Measurements from ENCODE around the gene EHBP1. TPM values are rescaled to one million over a fixed set of nuclear protein-coding genes. Genes with fewer than 3 reads are reported as not detected.
A peak's percentile ranks its signal among the peaks of the same experiment; 100 is the strongest.

The EHBP1 gene
- total RNA-seq, 3 donors from 2014 or later (not counting 1 experiment from before 2014, with no cell fraction given), result 22.4 to 33.4 (median 28.3) TPM

DNA sequence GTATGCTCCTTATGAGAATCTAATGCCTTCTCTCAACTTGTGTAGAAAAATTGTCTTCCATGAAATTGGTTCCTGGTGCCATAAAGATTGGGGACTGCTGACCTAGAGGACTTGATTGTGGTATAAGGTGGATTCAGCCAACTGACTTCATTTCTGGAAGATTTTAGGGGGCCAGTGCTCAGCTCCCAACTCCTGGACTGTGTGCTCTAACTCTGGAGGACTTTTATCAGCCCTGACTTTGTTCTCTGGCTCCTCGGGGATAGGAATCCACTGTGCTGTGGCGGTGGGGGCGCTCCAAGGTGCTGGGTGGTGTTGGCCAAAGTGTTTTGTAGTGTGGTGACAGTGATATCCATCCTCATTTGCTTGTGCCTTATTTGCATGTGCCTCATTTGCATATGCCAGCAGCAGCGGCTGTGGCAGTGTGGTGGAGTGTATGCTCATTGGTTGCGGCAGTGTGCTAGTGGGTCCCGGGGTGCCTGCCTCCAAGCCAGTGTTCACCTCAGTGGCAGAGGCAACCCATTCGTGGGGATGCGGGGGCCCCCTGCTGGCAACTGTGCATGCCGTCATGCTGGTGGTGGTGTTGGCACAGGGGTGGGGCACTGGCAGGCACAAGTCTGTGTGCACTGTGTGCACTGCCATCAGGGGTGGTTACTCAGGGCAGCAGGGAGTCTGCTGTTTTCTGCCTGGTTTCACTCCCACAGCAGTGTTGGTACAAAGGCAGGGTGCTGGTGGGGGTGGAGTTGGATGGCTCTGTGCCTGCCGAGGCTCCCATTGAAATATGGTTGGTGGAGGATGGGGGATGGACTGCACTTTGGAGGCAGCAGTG, 19.6 kb downstream of the EHBP1 start:
- Mint-ChIP-seq H3K36me3 (peaks cover 16% of the 10 kb centered on the region), H3K4me3 (no peak overlapping the region), H3K27ac (no peak overlapping the region), H3K27me3 (ENCODE audit: low read depth in 2 of 2) (no peaks in the 10 kb centered on the region), H3K9me3 (peaks cover 0 to 8% of the 10 kb centered on the region in 2 donors), H3K4me1 (peaks cover 19 to 45% of the 10 kb centered on the region in 2 donors)
- Histone ChIP-seq H3K27ac (ENCODE audit: low read length) (no peak overlapping the region), H3K27me3 (ENCODE audit: control insufficient read depth, insufficient read depth, low read length) (no peaks in the 10 kb centered on the region), H3K36me3 (ENCODE audit: control insufficient read depth, insufficient read depth, low read length) (no peaks in the 10 kb centered on the region), H3K4me3 (ENCODE audit: low read length) (no peak overlapping the region), H3K9me3 (ENCODE audit: control insufficient read depth, insufficient read depth, low read length) (no peaks in the 10 kb centered on the region), H3K4me1 (ENCODE audit: control insufficient read depth, insufficient read depth, low read length) (no peaks in the 10 kb centered on the region)
- DNase-seq (peak in 1 of 2 donors; percentile 41), ATAC-seq (peak in 2 of 3 donors; percentile 39 to 41)
- 94% methylated on average over 10 of the region's 10 CpGs for WGBS (ENCODE audit: insufficient coverage)
- TF ChIP-seq, protein P1, sequence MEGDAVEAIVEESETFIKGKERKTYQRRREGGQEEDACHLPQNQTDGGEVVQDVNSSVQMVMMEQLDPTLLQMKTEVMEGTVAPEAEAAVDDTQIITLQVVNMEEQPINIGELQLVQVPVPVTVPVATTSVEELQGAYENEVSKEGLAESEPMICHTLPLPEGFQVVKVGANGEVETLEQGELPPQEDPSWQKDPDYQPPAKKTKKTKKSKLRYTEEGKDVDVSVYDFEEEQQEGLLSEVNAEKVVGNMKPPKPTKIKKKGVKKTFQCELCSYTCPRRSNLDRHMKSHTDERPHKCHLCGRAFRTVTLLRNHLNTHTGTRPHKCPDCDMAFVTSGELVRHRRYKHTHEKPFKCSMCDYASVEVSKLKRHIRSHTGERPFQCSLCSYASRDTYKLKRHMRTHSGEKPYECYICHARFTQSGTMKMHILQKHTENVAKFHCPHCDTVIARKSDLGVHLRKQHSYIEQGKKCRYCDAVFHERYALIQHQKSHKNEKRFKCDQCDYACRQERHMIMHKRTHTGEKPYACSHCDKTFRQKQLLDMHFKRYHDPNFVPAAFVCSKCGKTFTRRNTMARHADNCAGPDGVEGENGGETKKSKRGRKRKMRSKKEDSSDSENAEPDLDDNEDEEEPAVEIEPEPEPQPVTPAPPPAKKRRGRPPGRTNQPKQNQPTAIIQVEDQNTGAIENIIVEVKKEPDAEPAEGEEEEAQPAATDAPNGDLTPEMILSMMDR (IDR thresholded peaks at IDR 0.05), result no peak
- intact Hi-C loops (cut with micrococcal nuclease), result no loop called here

- Mint-ChIP-seq H3K4me1 (peaks cover 15 to 41% of the 10 kb centered on the region in 2 donors), H3K27me3 (ENCODE audit: low read depth in 2 of 2) (no peaks in the 10 kb centered on the region), H3K4me3 (no peak overlapping the region), H3K27ac (no peak overlapping the region), H3K9me3 (peaks cover 0 to 11% of the 10 kb centered on the region in 2 donors), H3K36me3 (peaks cover 16% of the 10 kb centered on the region)
- Histone ChIP-seq H3K4me3 (ENCODE audit: low read length) (no peak overlapping the region), H3K9me3 (ENCODE audit: control insufficient read depth, insufficient read depth, low read length) (no peaks in the 10 kb centered on the region), H3K36me3 (ENCODE audit: control insufficient read depth, insufficient read depth, low read length) (no peaks in the 10 kb centered on the region), H3K27me3 (ENCODE audit: control insufficient read depth, insufficient read depth, low read length) (no peaks in the 10 kb centered on the region), H3K4me1 (ENCODE audit: control insufficient read depth, insufficient read depth, low read length) (no peaks in the 10 kb centered on the region), H3K27ac (ENCODE audit: low read length) (no peak overlapping the region)
- TF ChIP-seq, protein P1 (IDR thresholded peaks at IDR 0.05), result no peak
- DNase-seq, result no peak
- WGBS (ENCODE audit: insufficient coverage), result 95% methylated on average over 3 of the region's 3 CpGs
- intact Hi-C loops (cut with micrococcal nuclease), result no loop called here
- ATAC-seq, result no peak
Observed at GRCh38 chr2:62725712-62726055, 20.2 kb downstream of the EHBP1 start.

DNA sequence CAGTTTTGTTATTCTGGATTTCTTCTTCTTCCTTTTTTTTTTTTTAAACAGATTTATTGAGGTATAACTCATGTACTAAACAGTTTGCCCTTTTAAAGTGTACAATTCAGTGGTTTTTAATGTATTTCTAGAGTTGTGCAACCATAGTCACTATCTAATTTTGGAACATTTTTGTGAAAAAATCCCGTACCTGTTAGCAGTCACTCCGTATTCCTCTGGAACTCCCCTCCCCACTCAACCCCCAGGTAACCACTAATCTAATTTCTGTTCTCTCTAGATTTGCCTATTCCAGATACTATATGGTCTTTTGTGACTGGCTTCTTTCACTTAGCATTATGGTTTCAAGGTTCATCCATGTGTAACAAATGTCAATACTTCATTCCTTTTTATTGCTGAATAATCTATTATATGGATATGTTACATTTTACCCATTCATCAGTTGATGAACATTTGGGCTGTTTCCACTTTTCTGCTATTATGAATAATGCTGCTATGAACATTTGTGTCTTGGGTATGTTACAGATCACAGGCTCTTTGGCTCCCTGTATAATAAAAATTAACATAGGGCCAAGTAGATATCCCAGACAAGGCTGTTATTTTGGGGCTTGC, 21.9 kb downstream of the EHBP1 start:
- H3K4me3 Mint-ChIP-seq, result no peak overlapping the region
- 90% methylated on average over 2 of the region's 2 CpGs for WGBS (ENCODE audit: insufficient coverage)
- TF ChIP-seq, protein P1 (IDR thresholded peaks at IDR 0.05), result no peak
- Histone ChIP-seq H3K27me3 (ENCODE audit: control insufficient read depth, insufficient read depth, low read length) (no peaks in the 10 kb centered on the region), H3K9me3 (ENCODE audit: control insufficient read depth, insufficient read depth, low read length) (peaks cover 2% of the 10 kb centered on the region), H3K4me3 (ENCODE audit: low read length) (no peak overlapping the region), H3K4me1 (ENCODE audit: control insufficient read depth, insufficient read depth, low read length) (no peaks in the 10 kb centered on the region), H3K36me3 (ENCODE audit: control insufficient read depth, insufficient read depth, low read length) (no peaks in the 10 kb centered on the region), H3K27ac (ENCODE audit: low read length) (no peak overlapping the region)
- ATAC-seq, result no peak
- peaks cover 15 to 41% of the 10 kb centered on the region in 2 donors for H3K4me1 Mint-ChIP-seq
- peaks cover 0 to 17% of the 10 kb centered on the region in 2 donors for H3K9me3 Mint-ChIP-seq
- intact Hi-C loops (cut with micrococcal nuclease), result no loop called here
- DNase-seq, result no peak
- H3K27ac Mint-ChIP-seq, result no peak overlapping the region
- no peaks in the 10 kb centered on the region for H3K27me3 Mint-ChIP-seq (ENCODE audit: low read depth in 2 of 2)
- peaks cover 17% of the 10 kb centered on the region for H3K36me3 Mint-ChIP-seq
